SU-DHL-6 (cell line): Measurements from ENCODE around the gene HOXC6.

Experiments used
- CTCF ChIP-seq: fragments of 200-600 bp; sonication (generic); IDR thresholded peaks from one replicate; pipeline ENCODE4 v1.5.1; 2017; ENCODE audit warnings: antibody characterized with exemption, mild to moderate bottlenecking, low read length, moderate library complexity; ENCODE audit not compliant: insufficient read depth, poor library complexity, severe bottlenecking
- EZH2phosphoT487 ChIP-seq: fragments of 200-600 bp; sonication (generic), shearing (Covaris generic); conservative IDR thresholded peaks from 2 replicates; pipeline ENCODE4 v1.6.1; 2018; ENCODE audit warnings: mild to moderate bottlenecking, antibody characterized with exemption, low read length, moderate library complexity, mixed read lengths

DNA sequence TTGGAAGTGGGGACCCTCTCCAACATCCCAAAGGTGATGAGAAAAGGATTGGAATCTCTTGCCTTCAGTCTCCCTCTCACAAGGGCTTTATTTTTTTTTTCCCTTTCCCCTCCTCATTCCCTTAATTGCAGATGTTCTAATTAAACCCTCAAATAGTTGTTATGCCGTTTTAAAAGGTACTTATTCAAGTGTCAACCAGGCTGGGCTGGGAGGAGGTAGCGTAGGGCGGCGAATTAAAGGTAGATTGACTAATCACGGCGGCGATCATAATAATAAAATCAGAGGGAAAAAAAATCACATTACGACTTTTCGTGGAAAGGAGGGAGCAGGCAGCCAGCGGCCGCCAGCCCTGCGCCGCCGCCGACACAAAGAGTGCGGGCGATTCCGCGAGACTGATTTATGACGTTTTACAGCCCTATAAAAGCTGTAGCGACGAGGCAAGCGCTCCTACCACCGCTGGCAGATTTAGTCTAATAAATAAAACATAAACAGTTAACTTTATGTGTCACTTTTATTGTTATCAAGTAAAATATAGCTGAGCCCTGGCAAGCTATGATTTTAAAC lies 23.7 kb downstream of the HOXC6 start:
- TF ChIP-seq CTCF (no peak), EZH2phosphoT487 (no peak)
